PC-3 (cell line): ENCODE results near the gene MALAT1. TPM values are rescaled to one million over a fixed set of nuclear protein-coding genes. Genes with fewer than 3 reads are reported as not detected.
A peak's percentile ranks its signal among the peaks of the same experiment; 100 is the strongest.

Experiments used
- ATAC-seq: fragments of 200-7000 bp; cut with Tn5 transposase; 2 replicates; pipeline ENCODE4 v1.9.1; 2020; ENCODE audit warnings: mild to moderate bottlenecking, moderate library complexity
- BruUV-seq: library from RNA; stranded (reverse); fragments of 400-500 nt; replicated peaks from 2 replicates; lab custom pipeline; 2021; lab: Mats Ljungman, UMichigan
- CTCF ChIA-PET: fragments of 300-600 bp; sonication (Branson Sonifier 250); formaldehyde crosslinking; loops from one replicate; lab custom pipeline; 2022; ENCODE audit warnings: antibody characterized with exemption; lab: Charles Lee
- POLR2A ChIA-PET: fragments of 300-600 bp; sonication (Branson Sonifier 250); formaldehyde crosslinking; loops from one replicate; lab custom pipeline; 2022; ENCODE audit warnings: antibody characterized with exemption; ENCODE audit not compliant: unreplicated experiment; lab: Charles Lee
- DNase-seq: peaks from one replicate; pipeline ENCODE4 v3.0.0-alpha.2; 2015
- H2AFZ ChIP-seq: fragments of 300-600 bp; sonication (generic); 2 replicates; pipeline ENCODE4 v1.6.0; 2016; ENCODE audit warnings: antibody characterized with exemption, low read length
- H3F3A ChIP-seq: fragments of 300-600 bp; sonication (generic); one replicate; pipeline ENCODE4 v1.6.0; 2017; ENCODE audit warnings: antibody characterized with exemption, low read length, control low read depth, mild to moderate bottlenecking; ENCODE audit not compliant: unreplicated experiment
- H3K27ac ChIP-seq: fragments of 300-600 bp; sonication (generic); 2 replicates; pipeline ENCODE4 v1.5.1; 2016; ENCODE audit warnings: mild to moderate bottlenecking, low read length
- H3K27me3 ChIP-seq: fragments of 300-600 bp; sonication (generic); 2 replicates; pipeline ENCODE4 v1.6.1; 2016; ENCODE audit warnings: low read length, mixed read lengths
- H3K36me3 ChIP-seq: fragments of 300-600 bp; sonication (generic); 2 replicates; pipeline ENCODE4 v1.6.1; 2016; ENCODE audit warnings: low read depth, mixed run types, low read length, mixed read lengths
- H3K4me1 ChIP-seq: fragments of 300-600 bp; sonication (generic); 2 replicates; pipeline ENCODE4 v1.5.1; 2016; ENCODE audit warnings: low read length; ENCODE audit not compliant: insufficient read depth
- H3K4me2 ChIP-seq: fragments of 300-600 bp; sonication (generic); 2 replicates; pipeline ENCODE4 v1.6.0; 2016; ENCODE audit warnings: low read length
- H3K4me3 ChIP-seq: fragments of 300-600 bp; sonication (generic); 2 replicates; pipeline ENCODE4 v1.5.1; 2016; ENCODE audit warnings: mild to moderate bottlenecking, low read length, mixed read lengths
- H3K79me2 ChIP-seq: fragments of 300-600 bp; sonication (generic); 2 replicates; pipeline ENCODE4 v1.6.1; 2017; ENCODE audit warnings: low read length, mixed read lengths
- H3K9ac ChIP-seq: fragments of 300-600 bp; sonication (generic); 2 replicates; pipeline ENCODE4 v1.6.0; 2016; ENCODE audit warnings: mild to moderate bottlenecking, low read length
- H3K9me2 ChIP-seq: fragments of 300-600 bp; sonication (generic); replicated peaks from 2 replicates; pipeline ENCODE4 v1.6.1; 2016; ENCODE audit warnings: mixed run types, low read length, mixed read lengths
- H3K9me3 ChIP-seq: fragments of 300-600 bp; sonication (generic); 2 replicates; pipeline ENCODE4 v1.6.1; 2016; ENCODE audit warnings: low read length, mixed read lengths
- H4K20me1 ChIP-seq: fragments of 300-600 bp; sonication (generic); 2 replicates; pipeline ENCODE4 v1.6.1; 2016; ENCODE audit warnings: low read length, mixed read lengths
- EZH2 ChIP-seq: fragments of 300-600 bp; sonication (generic); IDR thresholded peaks from one replicate; pipeline ENCODE4 v1.6.1; 2017; ENCODE audit warnings: antibody characterized with exemption, mild to moderate bottlenecking, low read length; ENCODE audit not compliant: unreplicated experiment
- EZH2phosphoT487 ChIP-seq: fragments of 300-600 bp; sonication (generic); IDR thresholded peaks from 2 replicates; pipeline ENCODE4 v1.6.1; 2018; ENCODE audit warnings: mild to moderate bottlenecking, antibody characterized with exemption, low read length, borderline replicate concordance
- intact Hi-C: fragments of 100-400 bp; cut with micrococcal nuclease; formaldehyde crosslinking; loops from 2 replicates; pipeline ENCODE4 v1.9.0; 2023
- total RNA-seq: library from RNA; depleted of rRNA; stranded (reverse); fragments of >200 nt; gene quantifications from 2 replicates; pipeline ENCODE4 v1.2.3, GENCODE V29; 2014
- TF ChIP-seq, protein P1 (sequence below): fragments of 300-600 bp; sonication (generic); conservative IDR thresholded peaks from 2 replicates; pipeline ENCODE4 v1.5.1; 2017; ENCODE audit warnings: antibody characterized with exemption, low read depth, mild to moderate bottlenecking, low read length

MALAT1 gene
- total RNA-seq, 1 experiment from 2014 or later = 1,345 TPM

DNA sequence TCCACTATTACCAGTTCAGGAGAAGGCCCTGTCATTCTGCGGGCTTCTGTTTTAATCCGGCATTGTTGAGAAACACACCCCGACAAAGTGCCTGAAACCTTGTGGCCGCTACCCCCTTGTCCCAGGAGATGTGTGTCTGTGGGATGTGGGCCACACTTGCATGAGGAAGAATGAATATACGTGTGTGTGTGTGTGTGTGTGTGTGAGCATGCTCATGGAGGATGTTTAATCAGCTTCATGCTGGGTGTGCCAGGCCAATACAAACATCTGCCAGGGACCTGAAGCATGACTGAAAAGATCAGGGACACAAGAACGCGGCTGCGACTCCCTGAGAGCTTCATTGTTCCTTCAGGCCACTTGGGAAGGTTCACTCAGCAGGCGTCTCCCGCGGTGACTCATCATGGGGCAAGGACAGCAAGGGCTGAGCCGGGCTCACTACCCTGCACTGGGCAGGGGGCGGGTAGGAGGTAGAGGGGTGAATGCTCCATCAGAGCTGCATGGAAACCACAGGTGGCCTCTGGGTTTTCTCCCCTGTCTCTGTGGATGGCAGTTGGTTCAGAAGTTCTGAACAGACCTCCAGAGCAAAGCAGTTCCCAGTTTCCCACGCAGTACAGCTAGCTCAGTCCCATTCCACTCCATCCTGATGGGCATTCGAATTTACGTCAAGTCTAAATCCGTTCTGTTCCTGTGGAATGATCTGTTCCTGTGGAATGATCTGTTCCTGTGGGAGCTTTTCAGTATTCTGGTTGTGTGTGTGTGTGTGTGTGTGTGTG lies 7.0 kb upstream of the MALAT1 start:
- no peaks in the 10 kb centered on the region for H3K9me3 ChIP-seq
- H3K9me2 ChIP-seq = no peaks in the 10 kb centered on the region
- intact Hi-C loops = no loop called here
- peaks cover 11% of the 10 kb centered on the region for H3K79me2 ChIP-seq
- peak; percentile 68 for ATAC-seq
- no peaks in the 10 kb centered on the region for H3F3A ChIP-seq
- TF ChIP-seq, protein P1, sequence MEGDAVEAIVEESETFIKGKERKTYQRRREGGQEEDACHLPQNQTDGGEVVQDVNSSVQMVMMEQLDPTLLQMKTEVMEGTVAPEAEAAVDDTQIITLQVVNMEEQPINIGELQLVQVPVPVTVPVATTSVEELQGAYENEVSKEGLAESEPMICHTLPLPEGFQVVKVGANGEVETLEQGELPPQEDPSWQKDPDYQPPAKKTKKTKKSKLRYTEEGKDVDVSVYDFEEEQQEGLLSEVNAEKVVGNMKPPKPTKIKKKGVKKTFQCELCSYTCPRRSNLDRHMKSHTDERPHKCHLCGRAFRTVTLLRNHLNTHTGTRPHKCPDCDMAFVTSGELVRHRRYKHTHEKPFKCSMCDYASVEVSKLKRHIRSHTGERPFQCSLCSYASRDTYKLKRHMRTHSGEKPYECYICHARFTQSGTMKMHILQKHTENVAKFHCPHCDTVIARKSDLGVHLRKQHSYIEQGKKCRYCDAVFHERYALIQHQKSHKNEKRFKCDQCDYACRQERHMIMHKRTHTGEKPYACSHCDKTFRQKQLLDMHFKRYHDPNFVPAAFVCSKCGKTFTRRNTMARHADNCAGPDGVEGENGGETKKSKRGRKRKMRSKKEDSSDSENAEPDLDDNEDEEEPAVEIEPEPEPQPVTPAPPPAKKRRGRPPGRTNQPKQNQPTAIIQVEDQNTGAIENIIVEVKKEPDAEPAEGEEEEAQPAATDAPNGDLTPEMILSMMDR = no peak
- TF ChIP-seq EZH2 = no peak
- peak overlapping the region; percentile 67 for H3K9ac ChIP-seq
- no peaks in the 10 kb centered on the region for H4K20me1 ChIP-seq
- peaks cover 68% of the 10 kb centered on the region for H3K4me1 ChIP-seq
- CTCF ChIA-PET = interaction anchor here (0.6 to 1.2 kb wide), 3 partner anchors 12 to 216 kb away, joined by 5 to 11 read pairs (median 9); no protein-coding TSS in a partner anchor
- TSS peak; percentile 40 for BruUV-seq
- POLR2A ChIA-PET = interaction anchor here (0.5 to 2.7 kb wide), 11 partner anchors 8 to 228 kb away, joined by 3 to 21 read pairs (median 8); partner anchors contain the start of gene NEAT1
- H3K27ac ChIP-seq = peak overlapping the region; percentile 87
- peak overlapping the region; percentile 0; the same call in 1 of the 2 replicates for H3K4me3 ChIP-seq
- H3K36me3 ChIP-seq = no peaks in the 10 kb centered on the region
- peak; percentile 94 for DNase-seq
- peak overlapping the region; percentile 49 for H2AFZ ChIP-seq
- no peaks in the 10 kb centered on the region for H3K27me3 ChIP-seq
- H3K4me2 ChIP-seq = peak overlapping the region; percentile 36

DNA sequence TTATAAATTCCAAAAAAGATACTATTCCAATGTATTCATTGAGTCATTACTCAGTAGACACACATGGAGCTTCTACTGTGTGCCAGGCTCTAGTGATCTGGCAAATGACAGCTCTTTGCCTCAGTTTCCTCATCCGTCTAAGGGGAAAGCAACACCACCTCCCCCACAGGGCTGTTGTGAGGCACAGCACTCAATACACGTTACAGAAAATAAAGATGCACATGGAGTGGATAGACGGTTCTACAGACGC lies 6.5 kb upstream of the MALAT1 start:
- intact Hi-C loops = no loop called here
- H3K36me3 ChIP-seq = no peaks in the 10 kb centered on the region
- ATAC-seq (no peak), DNase-seq (no peak)
- H3K27ac ChIP-seq = peak overlapping the region; percentile 87
- no peak overlapping the region for H3K4me3 ChIP-seq
- H4K20me1 ChIP-seq = no peaks in the 10 kb centered on the region
- TF ChIP-seq EZH2phosphoT487 = no peak
- TF ChIP-seq, protein P1 = no peak
- no peak for TF ChIP-seq EZH2
- H3K9me2 ChIP-seq = no peaks in the 10 kb centered on the region
- peaks cover 70% of the 10 kb centered on the region for H3K4me1 ChIP-seq
- POLR2A ChIA-PET = interaction anchor here (0.6 to 2.7 kb wide), 5 partner anchors 14 to 70 kb away, joined by 8 to 21 read pairs (median 10); partner anchors contain the start of gene NEAT1
- CTCF ChIA-PET = interaction anchor here (1.0 kb wide), 1 partner anchor 14 kb away, joined by 5 read pairs; no protein-coding TSS in a partner anchor
- no peaks in the 10 kb centered on the region for H3K9me3 ChIP-seq
- H3K27me3 ChIP-seq = no peaks in the 10 kb centered on the region
- H3K79me2 ChIP-seq = peaks cover 15% of the 10 kb centered on the region
- no TSS peak for BruUV-seq
- no peaks in the 10 kb centered on the region for H3F3A ChIP-seq
- peak overlapping the region; percentile 67 for H3K9ac ChIP-seq
- H2AFZ ChIP-seq = no peak overlapping the region
- H3K4me2 ChIP-seq = peak overlapping the region; percentile 36
